ENCODE measurements around the gene TAF3.

DNA sequence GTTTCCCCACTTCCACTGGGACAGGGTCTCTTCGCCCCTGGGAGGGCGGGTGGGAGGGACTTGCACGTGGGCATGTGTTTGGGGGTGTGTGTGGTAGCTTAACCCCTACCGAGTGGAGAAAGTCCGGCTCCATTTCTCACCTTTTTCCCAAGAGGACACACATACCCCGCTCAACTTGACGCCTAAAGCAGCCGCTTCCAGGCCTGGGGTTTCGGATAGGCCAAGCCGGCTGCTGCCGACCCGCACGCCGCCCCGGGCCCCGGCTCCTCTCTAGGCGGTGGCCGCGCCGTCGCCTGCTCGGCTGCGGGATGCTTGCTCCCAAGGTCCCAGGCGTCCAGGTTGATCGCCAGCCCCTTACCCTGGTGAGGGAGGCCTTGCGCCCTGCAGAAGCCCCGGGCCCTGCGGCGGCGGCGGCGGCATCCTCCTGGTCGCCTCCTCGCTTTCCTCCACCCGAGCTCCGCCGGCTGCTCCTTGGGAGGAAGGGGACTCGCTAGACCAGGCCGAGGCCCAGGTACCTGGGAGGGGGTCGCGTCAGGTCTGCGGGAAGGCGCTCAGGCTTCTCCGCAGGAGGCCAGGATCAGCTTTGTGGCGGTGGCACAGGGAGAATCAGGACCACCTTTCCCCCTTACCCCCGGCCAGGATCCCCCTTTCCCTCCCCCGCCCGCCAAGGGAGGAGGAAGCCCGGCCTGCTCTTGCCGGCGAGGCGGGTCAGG lies 233.0 kb downstream of the TAF3 start:
- TF ChIP-seq, protein P1, sequence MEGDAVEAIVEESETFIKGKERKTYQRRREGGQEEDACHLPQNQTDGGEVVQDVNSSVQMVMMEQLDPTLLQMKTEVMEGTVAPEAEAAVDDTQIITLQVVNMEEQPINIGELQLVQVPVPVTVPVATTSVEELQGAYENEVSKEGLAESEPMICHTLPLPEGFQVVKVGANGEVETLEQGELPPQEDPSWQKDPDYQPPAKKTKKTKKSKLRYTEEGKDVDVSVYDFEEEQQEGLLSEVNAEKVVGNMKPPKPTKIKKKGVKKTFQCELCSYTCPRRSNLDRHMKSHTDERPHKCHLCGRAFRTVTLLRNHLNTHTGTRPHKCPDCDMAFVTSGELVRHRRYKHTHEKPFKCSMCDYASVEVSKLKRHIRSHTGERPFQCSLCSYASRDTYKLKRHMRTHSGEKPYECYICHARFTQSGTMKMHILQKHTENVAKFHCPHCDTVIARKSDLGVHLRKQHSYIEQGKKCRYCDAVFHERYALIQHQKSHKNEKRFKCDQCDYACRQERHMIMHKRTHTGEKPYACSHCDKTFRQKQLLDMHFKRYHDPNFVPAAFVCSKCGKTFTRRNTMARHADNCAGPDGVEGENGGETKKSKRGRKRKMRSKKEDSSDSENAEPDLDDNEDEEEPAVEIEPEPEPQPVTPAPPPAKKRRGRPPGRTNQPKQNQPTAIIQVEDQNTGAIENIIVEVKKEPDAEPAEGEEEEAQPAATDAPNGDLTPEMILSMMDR (IDR thresholded peaks at IDR 0.05), result no peak
- no peak for TF ChIP-seq POLR2AphosphoS5 (IDR thresholded peaks at IDR 0.05; ENCODE audit: low read depth, low read length)
- TF ChIP-seq, protein P2, sequence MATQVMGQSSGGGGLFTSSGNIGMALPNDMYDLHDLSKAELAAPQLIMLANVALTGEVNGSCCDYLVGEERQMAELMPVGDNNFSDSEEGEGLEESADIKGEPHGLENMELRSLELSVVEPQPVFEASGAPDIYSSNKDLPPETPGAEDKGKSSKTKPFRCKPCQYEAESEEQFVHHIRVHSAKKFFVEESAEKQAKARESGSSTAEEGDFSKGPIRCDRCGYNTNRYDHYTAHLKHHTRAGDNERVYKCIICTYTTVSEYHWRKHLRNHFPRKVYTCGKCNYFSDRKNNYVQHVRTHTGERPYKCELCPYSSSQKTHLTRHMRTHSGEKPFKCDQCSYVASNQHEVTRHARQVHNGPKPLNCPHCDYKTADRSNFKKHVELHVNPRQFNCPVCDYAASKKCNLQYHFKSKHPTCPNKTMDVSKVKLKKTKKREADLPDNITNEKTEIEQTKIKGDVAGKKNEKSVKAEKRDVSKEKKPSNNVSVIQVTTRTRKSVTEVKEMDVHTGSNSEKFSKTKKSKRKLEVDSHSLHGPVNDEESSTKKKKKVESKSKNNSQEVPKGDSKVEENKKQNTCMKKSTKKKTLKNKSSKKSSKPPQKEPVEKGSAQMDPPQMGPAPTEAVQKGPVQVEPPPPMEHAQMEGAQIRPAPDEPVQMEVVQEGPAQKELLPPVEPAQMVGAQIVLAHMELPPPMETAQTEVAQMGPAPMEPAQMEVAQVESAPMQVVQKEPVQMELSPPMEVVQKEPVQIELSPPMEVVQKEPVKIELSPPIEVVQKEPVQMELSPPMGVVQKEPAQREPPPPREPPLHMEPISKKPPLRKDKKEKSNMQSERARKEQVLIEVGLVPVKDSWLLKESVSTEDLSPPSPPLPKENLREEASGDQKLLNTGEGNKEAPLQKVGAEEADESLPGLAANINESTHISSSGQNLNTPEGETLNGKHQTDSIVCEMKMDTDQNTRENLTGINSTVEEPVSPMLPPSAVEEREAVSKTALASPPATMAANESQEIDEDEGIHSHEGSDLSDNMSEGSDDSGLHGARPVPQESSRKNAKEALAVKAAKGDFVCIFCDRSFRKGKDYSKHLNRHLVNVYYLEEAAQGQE (IDR thresholded peaks at IDR 0.05; ENCODE audit: insufficient read depth in 1 of 2, low read depth in 2 of 2, low read length in 1 of 2), result no peak
- TF ChIP-seq TCF7L2 (IDR thresholded peaks at IDR 0.05; ENCODE audit: low read depth, low read length), result no peak

Data from Panc1 (cell line).